Tibial artery (tissue), 4 donors: ENCODE data around the gene MAD1L1.

Experiments
- DNase-seq, 2 donors: peaks; one replicate each; pipeline ENCODE4 v3.0.0-alpha.2; 2019
- H3K27ac ChIP-seq, 2 donors: fragments of 200-600 bp; sonication (generic) in 1 of 2; 1 replicate in 1 of 2; 2 replicates in 1 of 2; pipeline ENCODE4 v1.5.1; 2018 to 2019; ENCODE audit warnings: mild to moderate bottlenecking in 1 of 2
- H3K27me3 ChIP-seq, 2 donors: fragments of 200-600 bp; sonication (generic) in 1 of 2; one replicate each; pipeline versions ENCODE4 v1.5.1 to v1.6.0; 2016 to 2019
- H3K36me3 ChIP-seq, 3 donors: fragments of 200-600 bp; sonication (generic) in 2 of 3; one replicate each; pipeline ENCODE4 v1.5.1; 2016 to 2019; ENCODE audit warnings: mild to moderate bottlenecking in 2 of 3
- H3K4me1 ChIP-seq, 4 donors: fragments of 200-600 bp; sonication (generic) in 2 of 4; 1 replicate in 3 of 4; 2 replicates in 1 of 4; pipeline ENCODE4 v1.5.1; 2016 to 2019
- H3K4me3 ChIP-seq, 2 donors: fragments of 200-600 bp; sonication (generic) in 1 of 2; 1 replicate in 1 of 2; 2 replicates in 1 of 2; pipeline ENCODE4 v1.5.1; 2018 to 2019; ENCODE audit warnings: mild to moderate bottlenecking in 2 of 2
- H3K9me3 ChIP-seq, 3 donors: fragments of 200-600 bp; sonication (generic) in 1 of 3; one replicate each; pipeline ENCODE4 v1.5.1; 2016 to 2019
- CTCF ChIP-seq, 2 experiments: fragments of 200-600 bp in 1 of 2; fragments of 450-650 bp in 1 of 2; IDR thresholded peaks; one replicate each; pipeline ENCODE4 v1.5.1; 2017 to 2019; ENCODE audit warnings: antibody characterized with exemption in 2 of 2, mild to moderate bottlenecking in 1 of 2, moderate library complexity in 1 of 2
- intact Hi-C: fragments of 100-400 bp; cut with DNase I; formaldehyde crosslinking; loops from one replicate; pipeline ENCODE4 v1.15.0; 2023; ENCODE audit warnings: low total_unique reads

Gene MAD1L1

GRCh38 chr7:2152646-2153045 lies 80.1 kb downstream of the MAD1L1 start:
- Histone ChIP-seq H3K4me3 (no peak overlapping the region), H3K27me3 (no peaks in the 10 kb centered on the region), H3K9me3 (no peaks in the 10 kb centered on the region), H3K4me1 (peaks cover 0 to 18% (median 9%) of the 10 kb centered on the region in 4 donors), H3K27ac (no peak overlapping the region), H3K36me3 (peaks cover 0 to 13% (median 10%) of the 10 kb centered on the region in 3 donors)
- intact Hi-C loops, result no loop called here
- DNase-seq, result no peak
- TF ChIP-seq CTCF (IDR thresholded peaks at IDR 0.05), result no peak

DNA sequence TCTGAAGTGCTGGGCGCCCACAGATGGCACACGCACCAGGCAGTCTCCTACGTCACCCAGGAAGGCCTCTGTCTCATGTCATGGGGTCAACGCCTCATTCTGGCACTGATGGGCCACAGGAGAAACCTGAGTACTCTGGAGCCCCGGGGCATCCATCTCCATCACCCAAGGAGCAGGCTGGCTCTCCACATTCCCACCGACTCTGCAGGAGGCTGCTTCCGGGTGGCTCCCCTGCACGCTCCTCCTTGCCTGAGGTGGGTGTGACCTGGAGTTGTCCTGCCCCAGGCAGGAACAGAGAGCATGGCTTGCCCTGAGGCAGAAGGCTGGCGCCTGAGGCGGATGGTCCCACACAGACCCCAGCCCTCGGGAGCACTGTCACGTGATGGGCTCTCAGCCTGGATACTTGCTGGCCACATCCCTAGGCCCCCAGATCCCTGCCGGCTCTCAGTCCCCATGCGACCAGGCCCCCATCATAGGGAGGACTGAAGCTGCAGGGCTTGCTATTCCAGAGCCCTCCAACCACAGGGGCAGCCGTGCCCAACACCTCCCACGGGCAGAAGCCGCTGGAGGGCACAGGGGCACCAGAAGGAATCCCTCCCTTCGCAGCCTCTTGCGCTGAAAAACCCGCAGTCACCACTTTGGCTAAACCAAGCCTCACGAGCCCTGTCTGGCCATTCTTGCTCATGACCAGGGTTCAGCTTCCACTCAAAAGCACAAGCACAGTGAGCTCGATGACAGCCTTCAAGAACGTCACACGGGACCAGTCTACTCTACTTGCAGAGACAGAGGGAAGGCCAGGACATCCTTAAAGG lies 80.7 kb downstream of the MAD1L1 start:
- DNase-seq, result no peak
- intact Hi-C loops, result no loop called here
- H3K36me3 ChIP-seq, result peaks cover 0 to 19% (median 16%) of the 10 kb centered on the region in 3 donors
- H3K4me1 ChIP-seq, result peaks cover 0 to 11% (median 3%) of the 10 kb centered on the region in 4 donors
- TF ChIP-seq CTCF (IDR thresholded peaks at IDR 0.05), result no peak
- no peaks in the 10 kb centered on the region for H3K27me3 ChIP-seq
- H3K4me3 ChIP-seq, result no peak overlapping the region
- H3K27ac ChIP-seq, result no peak overlapping the region
- H3K9me3 ChIP-seq, result no peaks in the 10 kb centered on the region

GRCh38 chr7:2151237-2151636 lies 81.5 kb downstream of the MAD1L1 start:
- Histone ChIP-seq H3K4me3 (no peak overlapping the region), H3K9me3 (no peaks in the 10 kb centered on the region), H3K27me3 (no peaks in the 10 kb centered on the region), H3K27ac (no peak overlapping the region), H3K36me3 (peaks cover 0 to 27% (median 24%) of the 10 kb centered on the region in 3 donors), H3K4me1 (peaks cover 0 to 4% (median 0%) of the 10 kb centered on the region in 4 donors)
- no peak for DNase-seq
- intact Hi-C loops, result no loop called here
- no peak for TF ChIP-seq CTCF (IDR thresholded peaks at IDR 0.05)

GRCh38 chr7:2150445-2150815 lies 82.3 kb downstream of the MAD1L1 start:
- intact Hi-C loops, result no loop called here
- H3K36me3 ChIP-seq, result peaks cover 0 to 35% (median 32%) of the 10 kb centered on the region in 3 donors

DNA sequence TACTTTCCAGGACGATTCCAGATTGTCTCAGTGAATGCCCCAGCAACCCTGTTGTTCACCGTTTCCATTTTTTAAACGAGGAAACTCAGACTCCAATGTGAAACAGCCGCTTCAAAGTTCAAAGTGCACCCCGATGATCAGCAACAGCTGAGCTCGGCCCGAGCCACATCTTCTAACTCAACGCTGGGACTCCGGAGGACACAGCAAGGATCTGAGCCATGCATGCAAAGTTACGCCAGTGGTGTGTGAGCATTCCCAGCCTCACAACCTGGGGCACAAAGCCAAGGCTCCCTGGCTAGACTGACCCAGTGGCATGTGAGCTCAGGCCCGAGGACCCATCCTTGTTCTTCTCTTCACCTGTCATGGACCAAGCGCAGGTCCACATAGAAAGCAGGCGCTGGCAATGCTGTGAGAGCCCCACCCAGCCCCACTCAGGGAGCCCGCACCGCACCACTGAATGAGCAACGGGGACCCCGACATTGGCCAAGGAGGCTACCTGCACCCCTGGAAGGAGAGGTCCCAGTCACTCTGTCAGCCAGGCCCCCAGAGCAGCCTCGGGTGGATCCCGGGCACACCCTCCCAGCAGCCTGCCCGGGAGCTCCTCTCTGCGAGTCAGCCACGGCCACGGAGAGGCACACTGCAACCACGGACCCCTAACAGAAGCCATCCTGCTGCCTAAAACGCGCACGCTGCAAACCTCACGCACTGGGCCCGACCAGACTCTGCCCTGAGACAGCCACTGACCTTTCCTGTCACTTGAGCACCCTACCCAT lies 82.9 kb downstream of the MAD1L1 start:
- Histone ChIP-seq H3K36me3 (peaks cover 0 to 41% (median 36%) of the 10 kb centered on the region in 3 donors), H3K27ac (no peak overlapping the region), H3K4me1 (no peaks in the 10 kb centered on the region), H3K4me3 (no peak overlapping the region), H3K27me3 (no peaks in the 10 kb centered on the region), H3K9me3 (no peaks in the 10 kb centered on the region)
- intact Hi-C loops, result no loop called here
- DNase-seq, result no peak
- no peak for TF ChIP-seq CTCF (IDR thresholded peaks at IDR 0.05)

More at GRCh38 chr7:2150445-2150815, 82.3 kb downstream of the MAD1L1 start:
- H3K9me3 ChIP-seq, result no peaks in the 10 kb centered on the region
- H3K27me3 ChIP-seq, result no peaks in the 10 kb centered on the region
- no peak for DNase-seq
- no peak overlapping the region for H3K4me3 ChIP-seq
- no peaks in the 10 kb centered on the region for H3K4me1 ChIP-seq
- H3K27ac ChIP-seq, result no peak overlapping the region
- TF ChIP-seq CTCF (IDR thresholded peaks at IDR 0.05), result no peak
